MM.1S (cell line): Measurements from ENCODE around the gene RAB22A.

Experiments used
- CTCF ChIP-seq: fragments of 300-600 bp; sonication (generic); IDR thresholded peaks from 2 replicates; pipeline ENCODE4 v1.5.1; 2016; ENCODE audit warnings: antibody characterized with exemption, low read length, mixed read lengths
- EZH2 ChIP-seq: fragments of 300-600 bp; sonication (generic); optimal IDR thresholded peaks from 2 replicates; pipeline ENCODE3; 2017; ENCODE audit warnings: low read depth, mild to moderate bottlenecking, antibody characterized with exemption, low read length, mixed read lengths
- EZH2phosphoT487 ChIP-seq: fragments of 300-600 bp; sonication (generic); IDR thresholded peaks from 2 replicates; pipeline ENCODE4 v1.6.1; 2018; ENCODE audit warnings: antibody characterized with exemption, low read length

DNA sequence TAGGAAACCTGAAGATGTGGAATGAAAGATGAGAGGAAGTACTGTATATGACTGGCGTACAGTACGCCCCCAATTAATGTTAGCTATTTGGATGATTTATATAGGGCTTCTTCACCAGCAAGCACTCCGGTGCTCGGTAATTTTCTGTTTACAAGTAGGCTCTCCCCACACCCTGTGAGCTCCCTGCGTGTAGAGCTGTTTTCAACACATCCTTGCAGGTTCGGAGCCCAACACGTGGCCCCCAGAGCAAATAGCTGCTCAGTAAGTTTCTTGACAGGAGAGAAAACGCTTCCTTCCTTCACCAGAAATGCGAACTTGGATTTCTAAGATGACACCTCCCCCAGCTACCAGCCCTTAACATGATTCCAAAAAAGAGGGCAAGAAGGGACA is 1.2 kb upstream of the RAB22A start:
- TF ChIP-seq CTCF (no peak), EZH2 (no peak), EZH2phosphoT487 (no peak)
